ENCODE results near the gene CRAT. TPM values are rescaled to one million over a fixed set of nuclear protein-coding genes. Genes with fewer than 3 reads are reported as not detected.

Gene CRAT
- total and polyA plus RNA-seq, 4 donors = 10.4 to 26.0 (median 16.5) TPM

DNA sequence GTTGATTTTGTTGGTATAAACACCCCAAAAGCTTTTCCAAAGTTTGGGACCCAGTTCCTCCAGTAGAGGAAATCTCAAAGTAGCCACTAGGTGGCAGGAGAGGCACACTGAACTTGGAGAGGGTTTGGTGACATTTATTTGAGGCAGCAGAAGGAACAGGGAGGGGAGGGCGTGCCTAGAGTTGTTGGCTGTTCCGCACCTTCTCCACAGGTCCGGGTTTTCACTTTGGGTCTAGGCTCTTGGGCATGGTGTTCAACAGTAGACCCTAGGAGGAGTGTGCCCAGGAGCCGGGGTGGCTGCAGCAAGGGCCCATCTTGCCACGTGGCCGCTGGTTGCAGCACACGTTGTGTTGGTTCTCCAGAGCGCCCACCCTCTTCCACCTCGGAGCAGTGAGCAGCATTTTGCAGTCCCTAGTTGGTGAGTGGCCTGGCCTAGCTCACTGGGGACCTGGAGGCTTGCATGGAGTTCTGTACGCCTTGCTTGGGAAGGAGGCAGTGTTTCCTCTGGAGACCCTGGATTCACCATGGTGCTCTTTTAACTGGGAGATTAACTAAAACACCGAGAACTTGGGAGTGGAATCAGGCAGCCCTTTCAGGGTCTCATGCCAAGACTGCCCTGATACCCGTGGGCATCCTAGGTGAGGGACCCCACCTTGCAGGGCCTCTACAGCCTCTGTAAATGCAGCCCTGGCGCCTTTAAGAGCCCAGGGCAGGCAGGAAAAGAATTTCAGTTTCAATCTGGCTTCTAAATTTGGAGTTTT, 28.8 kb upstream of the CRAT start:
- ATAC-seq (ENCODE audit: insufficient read depth, low FRiP score) (peak; percentile 73), DNase-seq (peak; percentile 87 to 96 (median 95))
- 5 to 12% methylated on average over 13 of the region's 13 CpGs for WGBS, 2 donors

DNA sequence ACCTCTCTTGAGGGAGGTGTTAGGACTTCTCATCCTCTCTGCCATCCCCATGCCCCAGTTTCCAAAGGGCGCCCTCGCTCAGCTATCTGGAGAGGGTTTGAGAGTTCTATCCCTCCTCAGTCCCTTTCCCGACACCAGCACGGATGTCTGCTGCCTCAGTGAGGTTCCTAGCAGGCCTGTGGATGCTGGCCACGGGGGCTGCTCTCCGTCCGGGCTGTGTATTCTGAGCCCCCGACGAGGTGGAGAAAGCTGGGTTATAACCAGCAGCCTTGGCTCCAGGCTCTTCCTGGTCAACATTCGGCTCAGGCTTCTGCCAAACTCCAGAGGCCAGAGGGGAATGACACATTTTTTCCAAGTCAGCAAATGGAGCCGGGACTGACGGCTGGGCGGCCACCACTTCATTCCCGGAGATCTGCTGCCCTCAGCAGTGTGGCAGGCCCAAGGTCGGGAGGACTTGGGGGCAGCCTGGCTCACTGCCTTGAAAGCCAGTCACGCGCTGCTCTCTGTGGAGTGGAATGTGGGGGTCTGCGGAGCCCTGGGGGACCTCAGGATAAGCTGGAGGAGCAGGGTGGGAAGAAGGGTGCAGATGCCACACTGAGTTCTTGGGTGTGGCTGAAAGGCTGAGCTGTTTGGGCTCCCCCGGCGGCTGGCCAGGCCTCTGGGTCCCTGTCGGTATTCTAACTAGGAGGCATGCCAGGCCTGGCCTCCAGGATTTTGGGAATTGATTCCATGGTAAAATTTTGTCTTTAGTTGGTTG, 28.1 kb upstream of the CRAT start:
- Histone ChIP-seq H3K9me3 (ENCODE audit: control insufficient read depth in 4 of 4, insufficient read depth in 3 of 4, low read length in 3 of 4) (no peaks in the 10 kb centered on the region), H3K9ac (ENCODE audit: insufficient read depth in 1 of 2, low read length in 2 of 2) (peak overlapping the region in 1 of 2 donors; percentile 15), H3K4me3 (no peak overlapping the region), H3K4me1 (ENCODE audit: control insufficient read depth in 5 of 5, insufficient read depth in 5 of 5, low read length in 5 of 5) (peaks cover 7 to 54% (median 23%) of the 10 kb centered on the region in 5 donors), H3K36me3 (ENCODE audit: control insufficient read depth in 4 of 4, insufficient read depth in 4 of 4, low read length in 4 of 4) (peaks cover 9 to 29% (median 18%) of the 10 kb centered on the region in 4 donors), H3K27me3 (ENCODE audit: control insufficient read depth in 3 of 3, insufficient read depth in 3 of 3, low read length in 2 of 3) (no peaks in the 10 kb centered on the region), H3K27ac (ENCODE audit: low read depth in 1 of 2, low read length in 1 of 2) (peak overlapping the region; percentile 100)
- ATAC-seq (ENCODE audit: insufficient read depth, low FRiP score) = no peak
- 53 to 75% methylated on average over 21 of the region's 21 CpGs for WGBS, 2 donors
- DNase-seq = peak; percentile 25 to 68 (median 64)
- TF ChIP-seq, protein P1, sequence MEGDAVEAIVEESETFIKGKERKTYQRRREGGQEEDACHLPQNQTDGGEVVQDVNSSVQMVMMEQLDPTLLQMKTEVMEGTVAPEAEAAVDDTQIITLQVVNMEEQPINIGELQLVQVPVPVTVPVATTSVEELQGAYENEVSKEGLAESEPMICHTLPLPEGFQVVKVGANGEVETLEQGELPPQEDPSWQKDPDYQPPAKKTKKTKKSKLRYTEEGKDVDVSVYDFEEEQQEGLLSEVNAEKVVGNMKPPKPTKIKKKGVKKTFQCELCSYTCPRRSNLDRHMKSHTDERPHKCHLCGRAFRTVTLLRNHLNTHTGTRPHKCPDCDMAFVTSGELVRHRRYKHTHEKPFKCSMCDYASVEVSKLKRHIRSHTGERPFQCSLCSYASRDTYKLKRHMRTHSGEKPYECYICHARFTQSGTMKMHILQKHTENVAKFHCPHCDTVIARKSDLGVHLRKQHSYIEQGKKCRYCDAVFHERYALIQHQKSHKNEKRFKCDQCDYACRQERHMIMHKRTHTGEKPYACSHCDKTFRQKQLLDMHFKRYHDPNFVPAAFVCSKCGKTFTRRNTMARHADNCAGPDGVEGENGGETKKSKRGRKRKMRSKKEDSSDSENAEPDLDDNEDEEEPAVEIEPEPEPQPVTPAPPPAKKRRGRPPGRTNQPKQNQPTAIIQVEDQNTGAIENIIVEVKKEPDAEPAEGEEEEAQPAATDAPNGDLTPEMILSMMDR (IDR thresholded peaks at IDR 0.05; ENCODE audit: control extremely low read depth, extremely low read depth) = no peak

More for the DNA sequence above, 28.8 kb upstream of the CRAT start:
- Histone ChIP-seq H3K9ac (ENCODE audit: insufficient read depth in 1 of 2, low read length in 2 of 2) (peak overlapping the region in 1 of 2 donors; percentile 86), H3K4me1 (ENCODE audit: control insufficient read depth in 5 of 5, insufficient read depth in 5 of 5, low read length in 5 of 5) (peaks cover 7 to 60% (median 28%) of the 10 kb centered on the region in 5 donors), H3K27me3 (ENCODE audit: control insufficient read depth in 3 of 3, insufficient read depth in 3 of 3, low read length in 2 of 3) (no peaks in the 10 kb centered on the region), H3K9me3 (ENCODE audit: control insufficient read depth in 4 of 4, insufficient read depth in 3 of 4, low read length in 3 of 4) (no peaks in the 10 kb centered on the region), H3K4me3 (peak overlapping the region; percentile 2), H3K36me3 (ENCODE audit: control insufficient read depth in 4 of 4, insufficient read depth in 4 of 4, low read length in 4 of 4) (peaks cover 9 to 34% (median 20%) of the 10 kb centered on the region in 4 donors), H3K27ac (ENCODE audit: low read depth in 1 of 2, low read length in 1 of 2) (peak overlapping the region; percentile 100)
- TF ChIP-seq, protein P1 (IDR thresholded peaks at IDR 0.05; ENCODE audit: control extremely low read depth, extremely low read depth) = peak; percentile 87

DNA sequence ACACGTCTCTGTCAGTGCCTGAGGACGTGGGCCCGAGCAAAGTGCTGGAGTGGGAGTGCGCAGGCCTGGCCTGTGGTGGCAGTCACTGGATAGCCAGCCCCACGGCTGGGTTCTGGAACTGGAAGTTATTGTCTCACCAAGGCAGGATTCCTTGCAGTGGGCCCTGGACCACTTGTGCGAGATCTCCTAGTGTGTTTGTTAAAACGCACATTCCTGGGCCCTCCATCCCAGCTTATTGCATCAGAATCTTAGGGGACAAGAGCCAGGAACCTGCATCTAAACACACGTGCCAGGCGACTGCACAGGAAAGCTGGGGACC, 27.5 kb upstream of the CRAT start:
- peaks cover 7 to 49% (median 19%) of the 10 kb centered on the region in 5 donors for H3K4me1 ChIP-seq (ENCODE audit: control insufficient read depth in 5 of 5, insufficient read depth in 5 of 5, low read length in 5 of 5)
- WGBS, 2 donors = 87 to 92% methylated on average over 9 of the region's 9 CpGs
- H3K9ac ChIP-seq (ENCODE audit: insufficient read depth in 1 of 2, low read length in 2 of 2) = peak overlapping the region in 1 of 2 donors; percentile 15

More for the DNA sequence above, 27.5 kb upstream of the CRAT start:
- no peaks in the 10 kb centered on the region for H3K27me3 ChIP-seq (ENCODE audit: control insufficient read depth in 3 of 3, insufficient read depth in 3 of 3, low read length in 2 of 3)
- no peak for ATAC-seq (ENCODE audit: insufficient read depth, low FRiP score)
- H3K9me3 ChIP-seq (ENCODE audit: control insufficient read depth in 4 of 4, insufficient read depth in 3 of 4, low read length in 3 of 4) = no peaks in the 10 kb centered on the region
- H3K4me3 ChIP-seq = no peak overlapping the region
- TF ChIP-seq, protein P1 (IDR thresholded peaks at IDR 0.05; ENCODE audit: control extremely low read depth, extremely low read depth) = no peak
- peak overlapping the region; percentile 100 for H3K27ac ChIP-seq (ENCODE audit: low read depth in 1 of 2, low read length in 1 of 2)
- DNase-seq = no peak
- peaks cover 9 to 34% (median 19%) of the 10 kb centered on the region in 4 donors for H3K36me3 ChIP-seq (ENCODE audit: control insufficient read depth in 4 of 4, insufficient read depth in 4 of 4, low read length in 4 of 4)
